Liver (tissue), 3 donors: Measurements from ENCODE around the gene COL20A1.

ENCODE experiments used
- CTCF ChIP-seq: fragments of 150-350 bp; IDR thresholded peaks from 2 replicates; pipeline ENCODE4 v1.5.1; 2017; ENCODE audit warnings: improper control_type of control experiment, low read depth, low read length; ENCODE audit not compliant: missing input control
- TAF1 ChIP-seq: conservative IDR thresholded peaks from 2 replicates; pipeline ENCODE4 v1.6.1; 2016; ENCODE audit warnings: antibody characterized with exemption, mild to moderate bottlenecking
- donor health status: healthy.
- donor health status: healthy.

DNA sequence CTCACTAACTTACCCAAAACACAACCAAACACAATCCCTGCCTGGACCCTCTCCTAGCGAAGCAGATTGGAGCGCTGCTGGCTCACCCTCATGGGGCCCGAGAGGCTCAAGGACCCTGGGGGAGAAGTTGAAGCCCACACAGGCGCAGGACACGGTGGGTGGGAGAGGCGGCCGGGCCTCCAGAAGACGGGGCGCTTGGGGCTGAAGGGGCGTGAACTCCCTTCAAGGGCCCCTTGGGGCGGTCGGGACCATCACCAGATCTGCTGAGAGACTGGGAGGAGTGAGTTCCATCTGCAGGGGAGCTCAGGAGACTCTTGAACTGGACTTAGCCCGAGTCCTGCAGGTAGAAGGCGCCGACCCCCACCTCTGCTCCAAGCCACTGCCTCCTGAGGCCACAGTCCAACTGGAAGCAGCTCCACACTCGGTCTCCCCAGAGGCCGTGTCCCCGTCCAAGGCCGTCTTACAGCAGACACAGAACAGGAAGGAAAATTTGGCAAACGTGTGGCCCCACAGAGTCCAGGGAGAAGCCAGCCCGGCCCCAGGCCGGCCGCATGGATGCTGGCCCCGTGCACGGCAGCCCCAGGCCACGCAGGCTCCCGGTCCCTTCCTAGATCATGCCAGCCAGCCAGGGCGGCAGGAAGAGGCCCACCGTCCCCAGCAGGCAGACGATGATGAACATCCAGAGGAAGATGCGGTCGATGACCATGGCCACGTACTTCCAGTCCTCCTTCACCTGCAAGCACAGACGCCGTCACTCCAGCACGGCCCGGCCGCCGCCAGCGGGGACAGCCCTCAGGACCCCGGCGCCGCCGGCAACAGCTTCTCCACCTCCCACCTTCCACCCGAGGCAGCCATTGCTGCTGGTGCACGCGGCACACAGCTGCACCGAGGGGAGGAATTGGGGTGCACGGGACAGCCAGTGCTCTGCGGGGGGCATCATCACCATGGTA lies 53.4 kb downstream of the COL20A1 start:
- TF ChIP-seq CTCF (no peak), TAF1 (no peak)
